HepG2 (cell line): ENCODE results near the gene DTYMK. TPM values are rescaled to one million over a fixed set of nuclear protein-coding genes. Genes with fewer than 3 reads are reported as not detected.

Source experiments
- AGO1 ChIP-seq: fragments of 200-400 bp; formaldehyde crosslinking; IDR thresholded peaks from 2 replicates; pipeline ENCODE4 v1.6.1; 2017; ENCODE audit warnings: mild to moderate bottlenecking, low read depth, low read length, moderate library complexity; ENCODE audit not compliant: poor library complexity, severe bottlenecking
- CSRNP2 ChIP-seq: sonication (generic); formaldehyde crosslinking; conservative IDR thresholded peaks from 2 replicates; pipeline ENCODE4 v1.8.0; 2022; ENCODE audit warnings: low read depth, missing genetic modification reagents
- FOXK2 ChIP-seq: fragments of 450-650 bp; IDR thresholded peaks from 2 replicates; pipeline ENCODE4 v1.6.1; 2016
- GATAD2A ChIP-seq: IDR thresholded peaks from 2 replicates; pipeline ENCODE4 v1.6.1; 2016
- HDAC2 ChIP-seq: sonication (generic); formaldehyde crosslinking; IDR thresholded peaks from 2 replicates; pipeline ENCODE4 v1.4.0; 2020; ENCODE audit warnings: missing genetic modification reagents
- HOXA5 ChIP-seq: sonication (generic); formaldehyde crosslinking; IDR thresholded peaks from 2 replicates; pipeline ENCODE4 v1.4.0; 2020; ENCODE audit warnings: missing genetic modification reagents
- JARID2 ChIP-seq: sonication (generic); formaldehyde crosslinking; IDR thresholded peaks from 2 replicates; pipeline ENCODE4 v1.8.1; 2023; ENCODE audit warnings: missing genetic modification reagents, inconsistent platforms; ENCODE audit not compliant: insufficient replicate concordance
- NFRKB ChIP-seq: fragments of 450-650 bp; IDR thresholded peaks from 2 replicates; pipeline ENCODE4 v1.6.1; 2017
- SETDB1 ChIP-seq: sonication (generic); formaldehyde crosslinking; IDR thresholded peaks from 2 replicates; pipeline ENCODE4 v1.5.1; 2020; ENCODE audit warnings: missing genetic modification reagents, mild to moderate bottlenecking, borderline replicate concordance
- SMAD3 ChIP-seq: sonication (generic); formaldehyde crosslinking; IDR thresholded peaks from 2 replicates; pipeline ENCODE4 v1.4.0; 2020; ENCODE audit warnings: missing genetic modification reagents
- YY1 ChIP-seq: IDR thresholded peaks from 2 replicates; pipeline ENCODE4 v1.6.1; 2011; ENCODE audit warnings: low read length, low read depth, moderate library complexity, mild to moderate bottlenecking; ENCODE audit not compliant: insufficient read depth, insufficient replicate concordance
- ZNF205 ChIP-seq: IDR thresholded peaks from 2 replicates; pipeline ENCODE4 v1.6.1; 2018; ENCODE audit warnings: missing biosample characterization, missing genetic modification reagents
- ZNF275 ChIP-seq: sonication (generic); formaldehyde crosslinking; IDR thresholded peaks from 2 replicates; pipeline ENCODE4 v1.8.0; 2022; ENCODE audit warnings: missing genetic modification reagents, mild to moderate bottlenecking, inconsistent platforms, borderline replicate concordance
- ZNF296 ChIP-seq: sonication (generic); formaldehyde crosslinking; conservative IDR thresholded peaks from 2 replicates; pipeline ENCODE4 v1.5.0; 2020; ENCODE audit warnings: mild to moderate bottlenecking, missing genetic modification reagents
- ZNF512B ChIP-seq: sonication (generic); formaldehyde crosslinking; IDR thresholded peaks from 2 replicates; pipeline ENCODE4 v1.5.1; 2020; ENCODE audit warnings: missing genetic modification reagents, mild to moderate bottlenecking, borderline replicate concordance
- ZNF609 ChIP-seq: sonication (generic); formaldehyde crosslinking; IDR thresholded peaks from 2 replicates; pipeline ENCODE4 v1.4.0; 2020; ENCODE audit warnings: mild to moderate bottlenecking, missing genetic modification reagents, borderline replicate concordance
- ZSCAN5A ChIP-seq: sonication (generic); formaldehyde crosslinking; IDR thresholded peaks from 2 replicates; pipeline ENCODE4 v1.8.0; 2022; ENCODE audit warnings: mild to moderate bottlenecking, missing genetic modification reagents, borderline replicate concordance
- polyA plus RNA-seq, 8 experiments: library from polyadenylated mRNA; depleted of rRNA in 3 of 8; stranded (reverse) in 7 of 8; unstranded in 1 of 8; fragments of >200 nt; fragmentation: Illumina TruSeq in 4 of 8; extraction: Trizol in 4 of 8; gene quantifications; 2 replicates each; pipeline versions ENCODE4 v1.2.1 to v1.2.3, GENCODE V29; 2011 to 2016; ENCODE audit warnings: low read depth in 4 of 8, missing spikeins in 1 of 8, mixed read lengths in 1 of 8; ENCODE audit not compliant: insufficient read depth in 1 of 8
- total RNA-seq, 5 experiments: library from RNA; depleted of rRNA; stranded (reverse); fragments of >200 nt; fragmentation: Illumina TruSeq; extraction: Trizol; gene quantifications; 2 replicates each; pipeline ENCODE4 v1.2.3, GENCODE V29; 2016; ENCODE audit warnings: low read depth in 1 of 5

DTYMK gene
- total and polyA plus RNA-seq, 2 of the 13 experiments (the other 11 are each of a cell fraction or from before 2014, with no cell fraction given), result 57.5 to 134 TPM

- TF ChIP-seq SMAD3 (CRISPR knock-in tag) (no peak), ZNF512B (CRISPR knock-in tag) (no peak), ZNF275 (CRISPR knock-in tag) (no peak), HDAC2 (CRISPR knock-in tag) (no peak), CSRNP2 (CRISPR knock-in tag) (no peak), ZNF609 (CRISPR knock-in tag) (peak; percentile 10; the same call in 1 of the 2 replicates), JARID2 (no peak), ZNF205 (CRISPR knock-in tag) (no peak), NFRKB (no peak), ZSCAN5A (CRISPR knock-in tag) (no peak), ZNF296 (CRISPR knock-in tag) (0 out of 2 replicates have a peak, but pooled peaks have one; percentile 12), YY1 (no peak), FOXK2 (no peak), GATAD2A (CRISPR knock-in tag) (no peak), AGO1 (peak; percentile 15), SETDB1 (CRISPR knock-in tag) (0 out of 2 replicates have a peak, but pooled peaks have one; percentile 39), HOXA5 (CRISPR knock-in tag) (no peak)
These were observed 16.5 kb upstream of the DTYMK start (continued) for GRCh38 chr2:241703032-241703604.
